ENCODE data around the gene RNASEL.

The RNASEL gene

DNA sequence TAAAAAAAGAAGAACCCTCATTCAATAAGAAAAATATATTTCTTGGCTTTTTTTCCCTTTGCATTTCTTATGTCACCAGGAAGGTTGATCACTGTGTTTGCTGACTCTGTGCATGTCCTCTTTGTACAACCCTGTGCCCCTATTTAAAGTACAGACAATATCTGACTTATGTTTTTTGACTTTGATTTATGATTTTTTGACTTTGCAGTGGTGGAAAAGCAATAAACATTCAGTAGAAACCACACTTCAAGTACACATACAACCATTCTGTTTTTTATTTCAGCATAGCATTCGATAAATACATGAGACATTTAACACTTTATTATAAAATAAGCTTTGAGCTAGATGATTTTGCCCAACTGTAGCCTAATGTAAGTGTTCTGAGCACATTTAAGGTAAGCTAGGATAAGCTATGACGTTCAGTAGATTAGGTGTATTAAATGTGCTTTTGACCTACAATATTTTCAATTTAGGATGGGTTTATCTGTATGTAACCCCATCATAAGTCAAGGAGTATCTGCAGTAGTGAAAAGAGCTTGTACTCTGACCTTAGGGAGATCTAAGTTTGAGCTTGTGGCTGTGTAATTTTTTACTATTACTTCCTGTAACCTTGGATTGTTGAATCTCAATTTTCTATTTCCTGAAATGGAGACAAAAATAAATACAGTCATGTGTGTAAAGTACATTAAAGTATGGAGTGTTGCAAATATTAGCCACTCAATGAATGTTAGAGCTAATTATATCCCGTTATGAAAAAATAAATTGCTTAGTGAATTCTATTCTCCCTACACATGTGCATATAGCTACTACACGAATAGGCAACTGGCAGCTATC lies 1.2 kb downstream of the RNASEL start:
- TF ChIP-seq, protein P1, sequence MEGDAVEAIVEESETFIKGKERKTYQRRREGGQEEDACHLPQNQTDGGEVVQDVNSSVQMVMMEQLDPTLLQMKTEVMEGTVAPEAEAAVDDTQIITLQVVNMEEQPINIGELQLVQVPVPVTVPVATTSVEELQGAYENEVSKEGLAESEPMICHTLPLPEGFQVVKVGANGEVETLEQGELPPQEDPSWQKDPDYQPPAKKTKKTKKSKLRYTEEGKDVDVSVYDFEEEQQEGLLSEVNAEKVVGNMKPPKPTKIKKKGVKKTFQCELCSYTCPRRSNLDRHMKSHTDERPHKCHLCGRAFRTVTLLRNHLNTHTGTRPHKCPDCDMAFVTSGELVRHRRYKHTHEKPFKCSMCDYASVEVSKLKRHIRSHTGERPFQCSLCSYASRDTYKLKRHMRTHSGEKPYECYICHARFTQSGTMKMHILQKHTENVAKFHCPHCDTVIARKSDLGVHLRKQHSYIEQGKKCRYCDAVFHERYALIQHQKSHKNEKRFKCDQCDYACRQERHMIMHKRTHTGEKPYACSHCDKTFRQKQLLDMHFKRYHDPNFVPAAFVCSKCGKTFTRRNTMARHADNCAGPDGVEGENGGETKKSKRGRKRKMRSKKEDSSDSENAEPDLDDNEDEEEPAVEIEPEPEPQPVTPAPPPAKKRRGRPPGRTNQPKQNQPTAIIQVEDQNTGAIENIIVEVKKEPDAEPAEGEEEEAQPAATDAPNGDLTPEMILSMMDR (conservative IDR thresholded peaks at IDR 0.05; ENCODE audit: low read depth, low read length) = no peak
- no peak for DNase-seq (ENCODE audit: low read depth)
- peak overlapping the region; percentile 68 for H3K4me3 ChIP-seq (ENCODE audit: low read length)

DNA sequence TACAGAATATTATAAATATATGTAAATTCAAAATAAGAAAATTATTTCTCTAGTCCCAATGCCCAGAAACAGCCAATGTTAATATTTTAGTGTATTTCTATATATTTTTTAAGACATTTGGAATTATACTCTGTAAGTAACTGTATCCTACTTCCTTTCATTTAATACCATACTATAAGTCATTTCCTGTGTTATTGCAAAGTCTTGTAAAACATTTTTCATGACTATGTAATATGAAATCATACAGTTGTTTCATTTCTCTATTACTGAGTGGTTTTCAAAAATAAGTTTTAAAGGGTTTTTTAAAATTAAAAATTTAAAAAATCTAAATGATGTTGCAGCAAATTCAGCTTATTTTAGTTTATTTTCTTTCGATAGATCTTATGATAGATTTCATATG lies 2.0 kb downstream of the RNASEL start:
- TF ChIP-seq, protein P1 (conservative IDR thresholded peaks at IDR 0.05; ENCODE audit: low read depth, low read length) = no peak
- no peak overlapping the region for H3K4me3 ChIP-seq (ENCODE audit: low read length)
- no peak for DNase-seq (ENCODE audit: low read depth)

DNA sequence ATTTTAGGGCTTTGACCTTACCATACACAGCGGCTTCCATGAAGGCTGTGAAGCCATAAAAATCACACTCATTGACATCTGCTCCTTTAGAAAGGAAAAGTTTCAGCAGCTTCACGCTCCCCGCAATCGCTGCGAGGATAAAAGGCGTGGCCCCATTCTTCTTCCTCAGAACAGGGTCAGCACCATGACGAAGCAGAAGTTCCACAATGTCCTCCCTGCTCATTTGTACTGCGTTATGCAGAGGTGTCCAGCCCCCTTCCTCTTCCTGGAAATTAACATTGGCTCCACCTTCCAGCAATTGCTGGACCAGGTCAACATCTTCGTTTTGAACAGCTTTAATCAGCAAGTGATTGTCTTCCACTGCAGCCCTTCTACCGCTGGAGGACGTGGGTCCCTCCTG lies 2.7 kb downstream of the RNASEL start:
- no peak for DNase-seq (ENCODE audit: low read depth)
- TF ChIP-seq, protein P1 (conservative IDR thresholded peaks at IDR 0.05; ENCODE audit: low read depth, low read length) = no peak
- H3K4me3 ChIP-seq (ENCODE audit: low read length) = no peak overlapping the region

DNA sequence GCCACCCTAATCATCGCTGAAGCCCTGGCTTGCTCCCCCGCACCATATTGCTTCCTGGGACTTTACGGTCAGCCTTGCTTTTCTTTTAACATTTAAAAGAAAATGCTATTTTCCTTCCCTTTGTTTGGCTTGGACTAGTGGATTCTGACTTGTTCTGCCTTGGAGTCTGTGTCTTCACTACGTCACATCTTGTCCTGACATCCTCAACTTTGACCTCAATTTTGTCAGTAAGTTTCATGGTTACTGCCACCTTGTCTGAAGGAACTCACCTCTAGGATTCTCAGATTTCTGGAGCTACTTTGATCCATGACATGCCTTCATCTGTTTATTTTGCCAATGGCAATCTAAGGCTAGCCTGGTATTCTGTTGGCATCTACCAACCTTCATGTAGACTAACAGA lies 4.3 kb downstream of the RNASEL start:
- TF ChIP-seq, protein P1 (conservative IDR thresholded peaks at IDR 0.05; ENCODE audit: low read depth, low read length) = no peak
- no peak for DNase-seq (ENCODE audit: low read depth)
- no peak overlapping the region for H3K4me3 ChIP-seq (ENCODE audit: low read length)

DNA sequence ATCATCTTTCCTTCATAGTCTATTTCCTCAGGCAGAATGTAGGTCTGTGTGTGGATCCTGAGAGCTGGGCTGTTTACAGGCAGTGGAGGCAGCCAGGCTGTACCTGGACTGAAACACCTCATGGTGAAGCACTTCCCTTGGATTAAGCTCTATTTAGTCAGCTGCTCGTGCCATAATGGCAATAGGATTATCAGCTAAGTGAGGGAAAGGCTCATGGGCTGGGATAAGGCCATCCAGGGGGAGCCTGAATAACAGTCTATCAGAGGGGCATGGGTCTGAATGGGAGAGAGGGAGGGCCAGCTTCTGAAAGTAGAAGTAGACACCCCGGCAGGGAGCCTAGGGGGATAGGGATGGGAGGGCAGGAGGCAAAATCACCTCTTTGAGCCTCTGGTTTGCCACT lies 8.3 kb downstream of the RNASEL start:
- TF ChIP-seq, protein P1 (conservative IDR thresholded peaks at IDR 0.05; ENCODE audit: low read depth, low read length) = no peak

DNA sequence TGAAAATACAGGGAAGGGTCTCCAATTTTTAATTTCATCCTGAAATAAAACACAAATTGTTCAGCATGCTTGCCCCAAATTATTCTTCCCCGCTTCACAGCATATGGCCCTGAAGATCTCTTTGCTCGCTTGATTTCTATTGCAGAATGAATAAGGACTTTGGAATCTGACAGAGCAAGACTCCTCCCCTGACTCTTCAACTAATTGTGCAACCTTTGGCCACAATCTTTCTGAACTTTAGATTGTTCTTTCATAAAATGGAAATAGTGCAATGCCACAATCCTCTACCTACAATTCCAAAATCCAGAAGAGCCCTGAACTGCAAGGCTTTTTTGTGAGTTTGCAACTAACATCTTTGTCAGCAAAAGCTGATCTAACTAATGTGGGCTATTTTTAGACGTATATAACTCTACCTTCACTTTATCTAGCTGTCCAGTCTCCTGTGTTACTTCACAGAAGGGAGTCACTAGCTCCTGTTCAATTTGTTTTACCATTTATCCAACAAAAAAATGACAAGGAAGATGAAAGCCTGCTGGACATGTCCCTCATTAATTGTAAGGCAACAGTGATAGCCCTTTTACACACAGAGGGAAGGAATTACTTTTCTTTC lies 13.4 kb downstream of the RNASEL start:
- no peak for DNase-seq (ENCODE audit: low read depth)
- TF ChIP-seq, protein P1 (conservative IDR thresholded peaks at IDR 0.05; ENCODE audit: low read depth, low read length) = no peak
- H3K4me3 ChIP-seq (ENCODE audit: low read length) = no peak overlapping the region

More for the DNA sequence above, 8.3 kb downstream of the RNASEL start:
- H3K4me3 ChIP-seq (ENCODE audit: low read length) = no peak overlapping the region
- no peak for DNase-seq (ENCODE audit: low read depth)

DNA sequence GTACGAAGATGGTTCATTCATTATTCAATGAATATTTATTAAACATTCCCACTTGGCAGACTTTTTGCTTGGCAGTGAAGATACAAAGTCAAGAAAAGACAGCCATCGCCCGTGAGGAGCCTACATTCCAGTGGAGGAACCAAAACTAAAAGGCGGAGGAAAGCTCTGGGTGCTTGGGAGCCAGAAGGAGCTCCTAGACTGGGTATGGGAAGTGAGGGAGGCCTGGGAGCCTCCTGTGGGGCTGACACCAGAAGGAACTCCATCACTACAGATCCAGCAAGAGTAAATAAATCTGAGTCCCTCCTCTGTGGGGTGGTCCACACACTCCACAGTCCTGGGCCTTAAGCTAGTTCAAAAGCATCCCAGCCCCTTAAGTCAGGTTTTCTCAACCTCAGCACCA lies 14.9 kb downstream of the RNASEL start:
- H3K4me3 ChIP-seq (ENCODE audit: low read length) = no peak overlapping the region

More for the DNA sequence above, 14.9 kb downstream of the RNASEL start:
- no peak for DNase-seq (ENCODE audit: low read depth)
- TF ChIP-seq, protein P1 (conservative IDR thresholded peaks at IDR 0.05; ENCODE audit: low read depth, low read length) = no peak

Data from retinal pigment epithelial cell (primary cell).